ENCODE results near the gene S100A6.
"Not testable (repeated sequence)": the region's sequence is repeated elsewhere in the genome, so short reads cannot be mapped to it uniquely, and the experiment has no call there.

S100A6 gene

GRCh38 chr1:153535242-153536011, at the start of gene S100A6:
S100A6 (minus strand) TSS chr1:153535991; CDS start chr1:153535339, 652 bp downstream.
- Mint-ChIP-seq H3K4me1 (ENCODE audit: low read depth) (peaks cover 66% of the 10 kb centered on the region), H3K36me3 (ENCODE audit: low read depth) (peaks cover 39% of the 10 kb centered on the region), H3K27me3 (ENCODE audit: low read depth) (no peaks in the 10 kb centered on the region), H3K9me3 (no peaks in the 10 kb centered on the region), H3K27ac (peak within 1 kb of the TSS; percentile 98), H3K4me3 (peak within 1 kb of the TSS; percentile 98)

GRCh38 chr1:153585006-153585405, 49.2 kb upstream of the S100A6 start:
- no peaks in the 10 kb centered on the region for H3K9me3 Mint-ChIP-seq
- H3K4me3 Mint-ChIP-seq = no peak overlapping the region
- H3K27ac Mint-ChIP-seq = no peak overlapping the region
- no peaks in the 10 kb centered on the region for H3K4me1 Mint-ChIP-seq (ENCODE audit: low read depth)
- H3K27me3 Mint-ChIP-seq (ENCODE audit: low read depth) = peaks cover 23% of the 10 kb centered on the region
- no peaks in the 10 kb centered on the region for H3K36me3 Mint-ChIP-seq (ENCODE audit: low read depth)

GRCh38 chr1:153583976-153584375, 48.2 kb upstream of the S100A6 start:
- H3K36me3 Mint-ChIP-seq (ENCODE audit: low read depth) = no peaks in the 10 kb centered on the region

DNA sequence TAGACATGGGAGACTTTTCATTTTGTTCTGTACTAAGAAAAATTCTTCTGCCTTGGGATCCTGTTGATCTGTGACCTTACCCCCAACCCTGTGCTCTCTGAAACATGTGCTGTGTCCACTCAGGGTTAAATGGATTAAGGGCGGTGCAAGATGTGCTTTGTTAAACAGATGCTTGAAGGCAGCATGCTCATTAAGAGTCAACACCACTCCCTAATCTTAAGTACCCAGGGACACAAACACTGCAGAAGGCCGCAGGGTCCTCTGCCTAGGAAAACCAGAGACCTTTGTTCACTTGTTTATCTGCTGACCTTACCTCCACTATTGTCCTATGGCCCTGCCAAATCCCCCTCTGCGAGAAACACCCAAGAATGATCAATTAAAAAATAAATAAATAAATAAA, 47.7 kb upstream of the S100A6 start:
- not testable (repeated sequence) for H3K4me3 Mint-ChIP-seq; H3K4me1 Mint-ChIP-seq (ENCODE audit: low read depth); H3K27ac Mint-ChIP-seq; H3K36me3 Mint-ChIP-seq (ENCODE audit: low read depth); H3K9me3 Mint-ChIP-seq
- H3K27me3 Mint-ChIP-seq (ENCODE audit: low read depth) = peaks cover 35% of the 10 kb centered on the region

More at GRCh38 chr1:153583976-153584375, 48.2 kb upstream of the S100A6 start:
- Mint-ChIP-seq H3K27me3 (ENCODE audit: low read depth) (peaks cover 30% of the 10 kb centered on the region), H3K27ac (no peak overlapping the region), H3K4me3 (no peak overlapping the region), H3K9me3 (no peaks in the 10 kb centered on the region), H3K4me1 (ENCODE audit: low read depth) (no peaks in the 10 kb centered on the region)

GRCh38 chr1:153582836-153583235, 47.0 kb upstream of the S100A6 start:
- H3K9me3 Mint-ChIP-seq; H3K27ac Mint-ChIP-seq; H3K4me3 Mint-ChIP-seq; H3K4me1 Mint-ChIP-seq (ENCODE audit: low read depth); H3K36me3 Mint-ChIP-seq (ENCODE audit: low read depth): not testable (repeated sequence)
- H3K27me3 Mint-ChIP-seq (ENCODE audit: low read depth) = peaks cover 40% of the 10 kb centered on the region

GRCh38 chr1:153578936-153579335, 43.1 kb upstream of the S100A6 start:
- Mint-ChIP-seq H3K36me3 (ENCODE audit: low read depth) (no peaks in the 10 kb centered on the region), H3K27ac (no peak overlapping the region), H3K4me1 (ENCODE audit: low read depth) (no peaks in the 10 kb centered on the region), H3K9me3 (no peaks in the 10 kb centered on the region), H3K27me3 (ENCODE audit: low read depth) (peaks cover 32% of the 10 kb centered on the region), H3K4me3 (no peak overlapping the region)

- Mint-ChIP-seq H3K4me3 (no peak overlapping the region), H3K9me3 (no peaks in the 10 kb centered on the region), H3K27me3 (ENCODE audit: low read depth) (peaks cover 32% of the 10 kb centered on the region), H3K4me1 (ENCODE audit: low read depth) (no peaks in the 10 kb centered on the region), H3K27ac (no peak overlapping the region), H3K36me3 (ENCODE audit: low read depth) (no peaks in the 10 kb centered on the region)
Observed at GRCh38 chr1:153578490-153578889, 42.7 kb upstream of the S100A6 start.

GRCh38 chr1:153577624-153578051, 41.8 kb upstream of the S100A6 start:
- Mint-ChIP-seq H3K27ac (no peak overlapping the region), H3K4me3 (no peak overlapping the region), H3K27me3 (ENCODE audit: low read depth) (peaks cover 32% of the 10 kb centered on the region), H3K9me3 (no peaks in the 10 kb centered on the region), H3K36me3 (ENCODE audit: low read depth) (no peaks in the 10 kb centered on the region), H3K4me1 (ENCODE audit: low read depth) (peaks cover 7% of the 10 kb centered on the region)

GRCh38 chr1:153577138-153577537, 41.3 kb upstream of the S100A6 start:
- H3K36me3 Mint-ChIP-seq (ENCODE audit: low read depth) = no peaks in the 10 kb centered on the region
- no peak overlapping the region for H3K4me3 Mint-ChIP-seq
- no peak overlapping the region for H3K27ac Mint-ChIP-seq
- H3K9me3 Mint-ChIP-seq = no peaks in the 10 kb centered on the region
- peaks cover 11% of the 10 kb centered on the region for H3K4me1 Mint-ChIP-seq (ENCODE audit: low read depth)
- peaks cover 32% of the 10 kb centered on the region for H3K27me3 Mint-ChIP-seq (ENCODE audit: low read depth)

DNA sequence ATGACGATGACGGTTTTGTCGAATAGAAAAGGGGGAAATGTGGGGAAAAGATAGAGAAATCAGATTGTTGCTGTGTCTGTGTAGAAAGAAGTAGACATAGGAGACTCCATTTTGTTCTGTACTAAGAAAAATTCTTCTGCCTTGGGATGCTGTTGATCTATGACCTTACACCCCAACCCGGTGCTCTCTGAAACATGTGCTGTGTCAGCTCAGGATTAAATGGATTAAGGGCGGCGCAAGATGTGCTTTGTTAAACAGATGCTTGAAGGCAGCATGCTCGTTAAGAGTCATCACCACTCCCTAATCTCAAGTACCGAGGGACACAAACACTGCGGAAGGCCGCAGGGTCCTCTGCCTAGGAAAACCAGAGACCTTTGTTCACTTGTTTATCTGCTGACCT, 39.7 kb upstream of the S100A6 start:
- H3K36me3 Mint-ChIP-seq (ENCODE audit: low read depth); H3K4me3 Mint-ChIP-seq; H3K9me3 Mint-ChIP-seq; H3K27ac Mint-ChIP-seq: not testable (repeated sequence)
- Mint-ChIP-seq H3K27me3 (ENCODE audit: low read depth) (peaks cover 36% of the 10 kb centered on the region), H3K4me1 (ENCODE audit: low read depth) (peaks cover 13% of the 10 kb centered on the region)

DNA sequence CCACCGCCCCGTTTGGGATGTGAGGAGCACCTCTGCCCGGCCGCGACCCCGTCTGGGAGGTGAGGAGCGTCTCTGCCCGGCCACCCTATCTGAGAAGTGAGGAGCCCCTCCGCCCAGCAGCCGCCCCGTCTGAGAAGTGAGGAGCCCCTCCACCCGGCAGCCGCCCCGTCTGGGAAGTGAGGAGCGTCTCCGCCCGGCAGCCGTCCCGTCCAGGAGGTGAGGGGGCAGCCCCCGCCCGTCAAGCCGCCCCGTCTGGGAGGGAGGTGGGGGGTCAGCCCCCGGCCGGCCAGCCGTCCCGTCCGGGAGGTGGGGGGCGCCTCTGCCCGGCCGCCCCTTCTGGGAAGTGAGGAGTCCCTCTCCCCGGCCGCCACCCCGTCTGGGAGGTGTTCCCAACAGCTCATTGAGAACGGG, 39.3 kb upstream of the S100A6 start:
- not testable (repeated sequence) for H3K36me3 Mint-ChIP-seq (ENCODE audit: low read depth); H3K9me3 Mint-ChIP-seq

DNA sequence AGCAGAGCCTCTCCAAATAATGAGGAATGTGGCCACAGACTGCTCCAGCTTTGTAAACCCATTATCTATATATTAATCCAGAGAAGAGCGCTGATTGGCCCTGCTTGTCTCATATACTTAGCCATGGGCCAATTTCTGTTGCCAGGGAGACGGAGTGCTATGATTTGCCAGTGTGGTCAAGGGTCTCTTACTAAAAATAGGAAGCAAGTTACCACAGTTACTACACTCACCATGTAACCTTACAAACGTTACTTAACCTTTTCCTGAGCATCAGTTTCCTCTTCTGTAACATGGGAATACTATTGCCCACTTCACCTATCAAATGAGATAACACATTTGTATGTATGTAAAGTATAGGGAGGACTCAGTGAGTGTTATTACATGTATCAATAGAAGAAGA, 37.6 kb upstream of the S100A6 start:
- H3K9me3 Mint-ChIP-seq = no peaks in the 10 kb centered on the region
- no peak overlapping the region for H3K4me3 Mint-ChIP-seq
- H3K27ac Mint-ChIP-seq = no peak overlapping the region
- H3K4me1 Mint-ChIP-seq (ENCODE audit: low read depth) = peaks cover 19% of the 10 kb centered on the region
- H3K27me3 Mint-ChIP-seq (ENCODE audit: low read depth) = peaks cover 25% of the 10 kb centered on the region
- H3K36me3 Mint-ChIP-seq (ENCODE audit: low read depth) = no peaks in the 10 kb centered on the region

More for the DNA sequence above, 39.3 kb upstream of the S100A6 start:
- not testable (repeated sequence) for H3K27ac Mint-ChIP-seq, H3K4me3 Mint-ChIP-seq
- H3K4me1 Mint-ChIP-seq (ENCODE audit: low read depth) = peaks cover 13% of the 10 kb centered on the region
- peaks cover 38% of the 10 kb centered on the region for H3K27me3 Mint-ChIP-seq (ENCODE audit: low read depth)

DNA sequence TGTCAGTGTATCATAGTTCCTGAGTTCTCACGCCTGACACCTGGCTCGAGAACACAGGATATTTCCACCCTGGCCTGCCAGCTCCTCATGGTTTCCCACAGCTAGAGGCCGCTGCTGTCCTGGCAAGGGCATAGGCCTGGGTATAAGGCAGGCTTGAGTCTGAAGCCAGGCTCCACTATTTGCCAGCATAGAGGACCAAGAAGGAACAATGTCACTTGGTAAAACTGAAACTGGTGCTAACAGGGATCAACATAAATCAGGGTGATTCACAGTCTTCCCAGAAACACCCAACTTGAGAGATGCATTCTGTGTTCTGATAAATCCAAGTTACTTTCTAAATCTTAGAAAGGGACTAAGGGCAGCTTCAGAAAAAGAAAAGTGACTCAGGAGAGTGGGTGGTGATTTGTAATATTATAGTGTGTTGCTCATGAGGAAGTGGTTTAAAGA, 36.8 kb upstream of the S100A6 start:
- Mint-ChIP-seq H3K9me3 (no peaks in the 10 kb centered on the region), H3K4me3 (no peak overlapping the region), H3K27me3 (ENCODE audit: low read depth) (peaks cover 17% of the 10 kb centered on the region), H3K27ac (peak overlapping the region; percentile 34), H3K4me1 (ENCODE audit: low read depth) (peaks cover 25% of the 10 kb centered on the region), H3K36me3 (ENCODE audit: low read depth) (no peaks in the 10 kb centered on the region)

DNA sequence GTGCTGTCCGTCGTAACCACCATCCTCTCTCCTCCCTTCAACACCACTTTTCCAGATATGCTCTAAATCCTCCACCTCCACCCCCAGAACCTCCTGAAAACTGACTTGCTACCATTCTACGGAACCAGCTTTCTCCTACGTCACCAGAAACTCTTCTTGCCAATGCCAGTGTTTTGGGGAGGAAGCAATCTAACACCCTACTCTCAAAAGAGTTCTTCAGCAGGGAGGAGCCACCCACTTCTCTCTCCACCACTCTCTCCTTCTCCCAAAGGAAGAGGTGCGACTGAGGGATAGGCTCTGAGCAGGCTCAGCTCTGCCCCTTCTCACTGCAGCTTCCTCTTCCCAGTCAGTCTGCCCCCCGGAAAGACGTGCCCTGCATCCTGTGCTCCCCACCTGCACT, 35.9 kb upstream of the S100A6 start:
- Mint-ChIP-seq H3K27ac (no peak overlapping the region), H3K27me3 (ENCODE audit: low read depth) (peaks cover 9% of the 10 kb centered on the region), H3K36me3 (ENCODE audit: low read depth) (no peaks in the 10 kb centered on the region), H3K9me3 (no peaks in the 10 kb centered on the region), H3K4me3 (no peak overlapping the region), H3K4me1 (ENCODE audit: low read depth) (peaks cover 30% of the 10 kb centered on the region)

DNA sequence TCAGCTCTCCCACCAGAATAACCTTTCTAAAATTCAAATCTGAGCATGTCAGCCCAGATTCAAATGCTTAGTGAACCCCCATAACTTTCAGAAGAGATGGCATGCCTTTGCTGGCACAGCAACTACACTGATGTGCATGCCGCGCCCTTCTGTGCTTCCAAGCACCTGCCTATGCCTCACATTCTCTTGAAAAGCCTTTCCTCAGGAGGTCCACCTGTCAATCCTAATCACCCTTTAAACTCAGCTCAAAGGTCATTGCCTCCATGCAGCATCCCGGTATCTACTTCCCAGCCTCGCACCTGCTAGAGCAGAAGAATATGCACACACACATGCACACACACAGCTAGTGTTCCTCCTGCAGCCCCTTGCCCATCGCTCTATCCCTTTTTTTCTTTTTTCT, 35.1 kb upstream of the S100A6 start:
- peaks cover 6% of the 10 kb centered on the region for H3K27me3 Mint-ChIP-seq (ENCODE audit: low read depth)
- H3K9me3 Mint-ChIP-seq = no peaks in the 10 kb centered on the region
- H3K27ac Mint-ChIP-seq = no peak overlapping the region
- H3K36me3 Mint-ChIP-seq (ENCODE audit: low read depth) = no peaks in the 10 kb centered on the region
- no peak overlapping the region for H3K4me3 Mint-ChIP-seq
- H3K4me1 Mint-ChIP-seq (ENCODE audit: low read depth) = peaks cover 37% of the 10 kb centered on the region

All from T-helper 1 cell treated with Interleukin-12 subunit alpha and Interleukin-12 subunit beta and Interleukin-4 antibody, amounts not matched to agents 30 μg/mL and 1 μg/mL, for 36 hours (primary cell).